ENCODE data around the gene PLA2G6. TPM values are rescaled to one million over a fixed set of nuclear protein-coding genes. Genes with fewer than 3 reads are reported as not detected.

Gene PLA2G6
- total RNA-seq, 4 donors from 2014 or later: 46.0 to 88.4 (median 64.8) TPM

GRCh38 chr22:38062791-38063190 is 118.8 kb downstream of the PLA2G6 start:
- no peak overlapping the region for H3K4me3 ChIP-seq (ENCODE audit: low read depth, poor library complexity, severe bottlenecking)
- DNase-seq (ENCODE audit: low spot score in 2 of 2): peak in 1 of 2 donors; percentile 90
- WGBS, 2 donors: 39 to 54% methylated on average over 6 of the region's 6 CpGs
- TF ChIP-seq, protein P1, sequence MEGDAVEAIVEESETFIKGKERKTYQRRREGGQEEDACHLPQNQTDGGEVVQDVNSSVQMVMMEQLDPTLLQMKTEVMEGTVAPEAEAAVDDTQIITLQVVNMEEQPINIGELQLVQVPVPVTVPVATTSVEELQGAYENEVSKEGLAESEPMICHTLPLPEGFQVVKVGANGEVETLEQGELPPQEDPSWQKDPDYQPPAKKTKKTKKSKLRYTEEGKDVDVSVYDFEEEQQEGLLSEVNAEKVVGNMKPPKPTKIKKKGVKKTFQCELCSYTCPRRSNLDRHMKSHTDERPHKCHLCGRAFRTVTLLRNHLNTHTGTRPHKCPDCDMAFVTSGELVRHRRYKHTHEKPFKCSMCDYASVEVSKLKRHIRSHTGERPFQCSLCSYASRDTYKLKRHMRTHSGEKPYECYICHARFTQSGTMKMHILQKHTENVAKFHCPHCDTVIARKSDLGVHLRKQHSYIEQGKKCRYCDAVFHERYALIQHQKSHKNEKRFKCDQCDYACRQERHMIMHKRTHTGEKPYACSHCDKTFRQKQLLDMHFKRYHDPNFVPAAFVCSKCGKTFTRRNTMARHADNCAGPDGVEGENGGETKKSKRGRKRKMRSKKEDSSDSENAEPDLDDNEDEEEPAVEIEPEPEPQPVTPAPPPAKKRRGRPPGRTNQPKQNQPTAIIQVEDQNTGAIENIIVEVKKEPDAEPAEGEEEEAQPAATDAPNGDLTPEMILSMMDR (IDR thresholded peaks at IDR 0.05): no peak
- TF ChIP-seq POLR2A (IDR thresholded peaks at IDR 0.05): no peak
- intact Hi-C loops (cut with DNase I; ENCODE audit: low total_unique reads): loop anchor here (10.0 kb wide), 1 partner anchor 512 kb away; the partner anchor contains the start of gene DMC1

Other genes with a start within 250 kb of the PLA2G6 start
- not detected for gene C22orf23, start 228.2 kb downstream of the PLA2G6 start, total RNA-seq
- 10 to 100 TPM; 33.3 to 83.9 (median 57.6) TPM for gene POLR2F, start 228.1 kb downstream of the PLA2G6 start, total RNA-seq
- gene SOX10, start 197.3 kb downstream of the PLA2G6 start, total RNA-seq: 10 to 100 TPM in 3 of 4 donors, 1 to 10 TPM in 1; 7.8 to 45.2 (median 29.7) TPM
- gene PICK1, start 124.4 kb downstream of the PLA2G6 start, total RNA-seq: 10 to 100 TPM; 35.9 to 67.6 (median 51.4) TPM
- gene SLC16A8, start 97.6 kb downstream of the PLA2G6 start, total RNA-seq: under 1 TPM; 0.13 to 0.80 (median 0.33) TPM
- 1 to 10 TPM; 1.3 to 2.3 (median 2.1) TPM for gene BAIAP2L2, start 71.1 kb downstream of the PLA2G6 start, total RNA-seq
- 100 to 1,000 TPM in 1 of 4 donors, 10 to 100 TPM in 3; 64.7 to 116 (median 82.0) TPM for gene MAFF, start 20.2 kb upstream of the PLA2G6 start, total RNA-seq
- gene TMEM184B, start 91.2 kb upstream of the PLA2G6 start, total RNA-seq: 10 to 100 TPM; 27.9 to 67.4 (median 40.7) TPM
- 100 to 1,000 TPM; 142 to 258 (median 163) TPM for gene CSNK1E, start 135.6 kb upstream of the PLA2G6 start, total RNA-seq

Data from lower leg skin (tissue), 4 donors.